K562 (cell line): ENCODE results near the gene PSMB11. TPM values are rescaled to one million over a fixed set of nuclear protein-coding genes. Genes with fewer than 3 reads are reported as not detected.
A peak's percentile ranks its signal among the peaks of the same experiment; 100 is the strongest.

ENCODE experiments used
- ASH1L ChIP-seq: fragments of 450-650 bp; IDR thresholded peaks from 2 replicates; pipeline ENCODE4 v1.6.1; 2018; ENCODE audit warnings: borderline replicate concordance, mild to moderate bottlenecking, low read depth; ENCODE audit not compliant: partially characterized antibody
- BCOR ChIP-seq: fragments of 450-650 bp; IDR thresholded peaks from 2 replicates; pipeline ENCODE4 v1.6.1; 2016
- BHLHE40 ChIP-seq: IDR thresholded peaks from 2 replicates; pipeline ENCODE4 v1.6.1; 2011; ENCODE audit warnings: low read length, improper control_type of control experiment
- CREBBP ChIP-seq: IDR thresholded peaks from one replicate; pipeline ENCODE4 v1.6.1; 2012; ENCODE audit warnings: low read depth, mild to moderate bottlenecking, control low read depth, inconsistent platforms, low read length
- CREM ChIP-seq: IDR thresholded peaks from 2 replicates; pipeline ENCODE4 v1.6.1; 2014; ENCODE audit warnings: antibody characterized with exemption, low read depth
- E2F3 ChIP-seq: fragments of 250-450 bp; sonication (Bioruptor Pico); IDR thresholded peaks from 2 replicates; pipeline ENCODE4 v1.4.0; 2020; ENCODE audit warnings: mild to moderate bottlenecking
- EHMT2 ChIP-seq: fragments of 450-650 bp; IDR thresholded peaks from 2 replicates; pipeline ENCODE4 v1.6.1; 2018; ENCODE audit warnings: antibody characterized with exemption
- GATA2 ChIP-seq: sonication (generic); formaldehyde crosslinking; IDR thresholded peaks from 2 replicates; pipeline ENCODE4 v1.4.0; 2020; ENCODE audit warnings: mild to moderate bottlenecking, missing genetic modification reagents
- ILF3 ChIP-seq: fragments of 450-650 bp; IDR thresholded peaks from 2 replicates; pipeline ENCODE4 v1.6.1; 2018; ENCODE audit warnings: antibody characterized with exemption, mild to moderate bottlenecking, moderate library complexity, borderline replicate concordance
- JUN ChIP-seq, 2 experiments: sonication (generic) in 1 of 2; formaldehyde crosslinking in 1 of 2; IDR thresholded peaks; 2 replicates each; pipeline versions ENCODE4 v1.6.1 to v1.8.0; 2012 to 2022; ENCODE audit warnings: borderline replicate concordance in 2 of 2, mild to moderate bottlenecking in 2 of 2, improper control_type of control experiment in 1 of 2, low read depth in 1 of 2, low read length in 1 of 2, missing genetic modification reagents in 1 of 2
- KAT2B ChIP-seq: IDR thresholded peaks from one replicate; pipeline ENCODE4 v1.6.1; 2012; ENCODE audit warnings: low read depth, mild to moderate bottlenecking, control low read depth, inconsistent platforms, low read length, moderate library complexity
- KLF16 ChIP-seq: IDR thresholded peaks from 2 replicates; pipeline ENCODE4 v1.6.1; 2016; ENCODE audit warnings: antibody characterized with exemption
- NCOR1 ChIP-seq: fragments of 450-650 bp; IDR thresholded peaks from 2 replicates; pipeline ENCODE4 v1.6.1; 2016; ENCODE audit warnings: mild to moderate bottlenecking, moderate library complexity
- NEUROD1 ChIP-seq: fragments of 150-350 bp; IDR thresholded peaks from 2 replicates; pipeline ENCODE4 v1.6.1; 2014; ENCODE audit warnings: borderline replicate concordance, low read length, low read depth; ENCODE audit not compliant: partially characterized antibody
- NONO ChIP-seq, 2 experiments: fragments of 200-400 bp in 1 of 2; fragments of 450-650 bp in 1 of 2; formaldehyde crosslinking in 1 of 2; IDR thresholded peaks; 2 replicates each; pipeline ENCODE4 v1.6.1; 2017; ENCODE audit warnings: low read depth in 2 of 2, mild to moderate bottlenecking in 2 of 2, moderate library complexity in 2 of 2, low read length in 1 of 2
- NR2F6 ChIP-seq: fragments of 450-650 bp; formaldehyde crosslinking; IDR thresholded peaks from 2 replicates; pipeline ENCODE4 v1.4.0; 2020; ENCODE audit warnings: mild to moderate bottlenecking
- PYGO2 ChIP-seq: fragments of 450-650 bp; IDR thresholded peaks from 2 replicates; pipeline ENCODE4 v1.6.1; 2016; ENCODE audit warnings: mild to moderate bottlenecking, missing genetic modification characterization, moderate library complexity, missing compliant biosample characterization
- RB1 ChIP-seq: fragments of 450-650 bp; IDR thresholded peaks from 2 replicates; pipeline ENCODE4 v1.6.1; 2017; ENCODE audit warnings: low read depth, mild to moderate bottlenecking
- SAFB ChIP-seq: fragments of 200-400 bp; formaldehyde crosslinking; IDR thresholded peaks from 2 replicates; pipeline ENCODE4 v1.6.1; 2017; ENCODE audit warnings: low read depth, low read length, borderline replicate concordance
- TAF9B ChIP-seq: fragments of 450-650 bp; IDR thresholded peaks from 2 replicates; pipeline ENCODE4 v1.6.1; 2018; ENCODE audit warnings: mild to moderate bottlenecking; ENCODE audit not compliant: partially characterized antibody
- VEZF1 ChIP-seq: fragments of 200-800 bp; sonication (Bioruptor generic); IDR thresholded peaks from 2 replicates; pipeline ENCODE4 v1.6.1; 2017; ENCODE audit warnings: missing genetic modification characterization, missing compliant biosample characterization
- ZFP36 ChIP-seq: fragments of 150-350 bp; IDR thresholded peaks from 2 replicates; pipeline ENCODE4 v1.6.1; 2018; ENCODE audit warnings: low read length, low read depth; ENCODE audit not compliant: partially characterized antibody
- ZNF174 ChIP-seq: fragments of 250-450 bp; sonication (Bioruptor Pico); IDR thresholded peaks from 2 replicates; pipeline ENCODE4 v1.4.0; 2020; ENCODE audit warnings: mild to moderate bottlenecking
- ZNF431 ChIP-seq: sonication (generic); formaldehyde crosslinking; IDR thresholded peaks from 2 replicates; pipeline ENCODE4 v1.8.0; 2022; ENCODE audit warnings: mild to moderate bottlenecking, missing genetic modification reagents
- ZNF436 ChIP-seq: fragments of 250-450, 450-650 bp; sonication (Bioruptor Pico); formaldehyde crosslinking; IDR thresholded peaks from 2 replicates; pipeline ENCODE4 v1.7.0; 2020; ENCODE audit warnings: mild to moderate bottlenecking
- ZNF507 ChIP-seq: conservative IDR thresholded peaks from 2 replicates; pipeline ENCODE4 v1.6.1; 2017; ENCODE audit warnings: missing genetic modification characterization, missing compliant biosample characterization
- ZNF699 ChIP-seq: fragments of 250-450 bp; sonication (Bioruptor Pico); IDR thresholded peaks from 2 replicates; pipeline ENCODE4 v1.8.0; 2021; ENCODE audit warnings: mild to moderate bottlenecking, moderate library complexity; ENCODE audit not compliant: insufficient replicate concordance
- polyA plus RNA-seq, 8 experiments: library from polyadenylated mRNA; depleted of rRNA in 4 of 8; stranded (reverse) in 5 of 8; unstranded in 3 of 8; fragments of >200 nt; fragmentation: Nextera tagmentation in 2 of 8; fragmentation: Illumina TruSeq in 1 of 8; extraction: Ambion mirVana in 2 of 8; extraction: Trizol in 1 of 8; gene quantifications; 2 replicates each; pipeline versions ENCODE4 v1.2.1 to v1.2.3, GENCODE V29; 2011 to 2014; ENCODE audit warnings: inconsistent platforms in 1 of 8, missing spikeins in 1 of 8
- total RNA-seq, 7 experiments: library from RNA; depleted of rRNA in 6 of 7; stranded (reverse); fragments of >200 nt in 6 of 7; fragmentation: Illumina TruSeq in 2 of 7; extraction: Trizol in 2 of 7; gene quantifications; 2 replicates each; pipeline versions ENCODE4 v1.2.1 to v1.2.3, GENCODE V29; 2011 to 2021; ENCODE audit warnings: low replicate concordance in 1 of 7
- TF ChIP-seq, protein P1 (sequence below): sonication (generic); formaldehyde crosslinking; IDR thresholded peaks from 2 replicates; pipeline ENCODE4 v1.8.0; 2022; ENCODE audit warnings: mild to moderate bottlenecking, missing genetic modification reagents, borderline replicate concordance

The PSMB11 gene
- total and polyA plus RNA-seq, 9 of the 15 experiments (the other 6 are each of a cell fraction or from before 2014, with no cell fraction given) = not detected

GRCh38 chr14:23034498-23035302 lies 7.3 kb upstream of the PSMB11 start, which contains the start of gene PSMB5 (continued):
- TF ChIP-seq ZNF699 (CRISPR knock-in tag) (no peak), NR2F6 (no peak), NONO (IDR thresholded peaks at IDR 0.05; ENCODE audit: low read depth in 2 of 2, low read length in 1 of 2) (no peak), ILF3 (no peak), CREM (peak; percentile 83), JUN (IDR thresholded peaks at IDR 0.05; ENCODE audit: borderline replicate concordance, low read depth, low read length) (peak; percentile 25; the same call in 1 of the 2 replicates), JUN (CRISPR knock-in tag; IDR thresholded peaks at IDR 0.05; ENCODE audit: borderline replicate concordance) (no peak), PYGO2 (tag) (no peak), SAFB (no peak), ZNF507 (tag) (no peak), BHLHE40 (no peak), BCOR (no peak), ZNF174 (CRISPR knock-in tag) (no peak), VEZF1 (CRISPR knock-in tag) (no peak), TAF9B (peak; percentile 85), ZNF436 (CRISPR knock-in tag) (no peak), CREBBP (no peak), KLF16 (0 out of 2 replicates have a peak, but pooled peaks have one; percentile 34), ZFP36 (no peak), GATA2 (CRISPR knock-in tag) (no peak), NEUROD1 (no peak), E2F3 (CRISPR knock-in tag) (no peak), KAT2B (no peak), NCOR1 (no peak), EHMT2 (no peak), RB1 (no peak), ASH1L (peak; percentile 81), ZNF431 (no peak)
- TF ChIP-seq, protein P1, sequence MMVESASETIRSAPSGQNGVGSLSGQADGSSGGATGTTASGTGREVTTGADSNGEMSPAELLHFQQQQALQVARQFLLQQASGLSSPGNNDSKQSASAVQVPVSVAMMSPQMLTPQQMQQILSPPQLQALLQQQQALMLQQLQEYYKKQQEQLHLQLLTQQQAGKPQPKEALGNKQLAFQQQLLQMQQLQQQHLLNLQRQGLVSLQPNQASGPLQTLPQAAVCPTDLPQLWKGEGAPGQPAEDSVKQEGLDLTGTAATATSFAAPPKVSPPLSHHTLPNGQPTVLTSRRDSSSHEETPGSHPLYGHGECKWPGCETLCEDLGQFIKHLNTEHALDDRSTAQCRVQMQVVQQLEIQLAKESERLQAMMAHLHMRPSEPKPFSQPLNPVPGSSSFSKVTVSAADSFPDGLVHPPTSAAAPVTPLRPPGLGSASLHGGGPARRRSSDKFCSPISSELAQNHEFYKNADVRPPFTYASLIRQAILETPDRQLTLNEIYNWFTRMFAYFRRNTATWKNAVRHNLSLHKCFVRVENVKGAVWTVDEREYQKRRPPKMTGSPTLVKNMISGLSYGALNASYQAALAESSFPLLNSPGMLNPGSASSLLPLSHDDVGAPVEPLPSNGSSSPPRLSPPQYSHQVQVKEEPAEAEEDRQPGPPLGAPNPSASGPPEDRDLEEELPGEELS = no peak
